K562 (cell line): Measurements from ENCODE around the gene TMEM117. TPM values are rescaled to one million over a fixed set of nuclear protein-coding genes. Genes with fewer than 3 reads are reported as not detected.

ENCODE experiments used
- ATAC-seq: fragments of 200-7000 bp; cut with Tn5 transposase; 3 replicates; pipeline ENCODE4 v1.9.1; 2020; ENCODE audit warnings: moderate library complexity
- BruUV-seq: library from RNA; stranded (reverse); fragments of 400-500 nt; replicated peaks from 2 replicates; lab custom pipeline; 2021; lab: Mats Ljungman, UMichigan
- CTCF ChIA-PET: fragments of 300-600 bp; formaldehyde crosslinking; extraction: SDS; loops from one replicate; lab custom pipeline; 2021; ENCODE audit warnings: low intra/inter-chr PET ratio; lab: Yijun Ruan, JAX
- POLR2A ChIA-PET: fragments of 300-600, 350-650 bp; sonication (Branson Sonifier 250); formaldehyde crosslinking; extraction: SDS; loops from one replicate; lab custom pipeline; 2021; ENCODE audit warnings: antibody characterized with exemption, inconsistent platforms; lab: Yijun Ruan, JAX
- DNase-seq, 4 experiments: peaks; one replicate each; pipeline versions ENCODE4 v3.0.0 to v3.0.0-alpha.2; 2011 to 2018; ENCODE audit warnings: low spot score in 3 of 4, mixed read lengths in 3 of 4; ENCODE audit errors: extremely low read depth in 1 of 4
- FAIRE-seq: peaks from 2 replicates; lab custom pipeline; 2011; peaks lifted over from hg19 to GRCh38; lab: Jason Lieb, UNC
- H2AFZ ChIP-seq: 2 replicates; pipeline ENCODE4 v1.6.0; 2011; ENCODE audit warnings: low read depth, low read length, control low read depth, inconsistent platforms
- H3K27ac ChIP-seq: fragments of 200-600 bp; 3 replicates; pipeline ENCODE4 v1.8.0; 2011; ENCODE audit warnings: low read depth, mild to moderate bottlenecking, control low read depth, inconsistent platforms, low read length, moderate library complexity, mixed read lengths; ENCODE audit errors: extremely low read depth
- H3K27me3 ChIP-seq, 2 experiments: fragments of 300-600 bp in 1 of 2; 2 replicates in 1 of 2; 3 replicates in 1 of 2; pipeline versions ENCODE4 v1.6.0 to v1.8.0; 2011; ENCODE audit warnings: inconsistent platforms in 2 of 2, low read length in 2 of 2, mild to moderate bottlenecking in 1 of 2, mixed read lengths in 1 of 2, moderate library complexity in 1 of 2; ENCODE audit not compliant: control insufficient read depth in 2 of 2, insufficient read depth in 2 of 2
- H3K36me3 ChIP-seq: fragments of 300-600 bp; 3 replicates; pipeline ENCODE4 v1.8.0; 2011; ENCODE audit warnings: mild to moderate bottlenecking, low read length, inconsistent platforms; ENCODE audit not compliant: control insufficient read depth, insufficient read depth
- H3K4me1 ChIP-seq, 2 experiments: fragments of 200-600 bp in 1 of 2; replicated peaks in 1 of 2; 2 replicates in 1 of 2; 3 replicates in 1 of 2; pipeline versions ENCODE4 v1.5.1 to v1.8.0; 2011; ENCODE audit warnings: inconsistent platforms in 2 of 2, low read length in 2 of 2, mild to moderate bottlenecking in 1 of 2, mixed read lengths in 1 of 2, moderate library complexity in 1 of 2; ENCODE audit not compliant: control insufficient read depth in 2 of 2, insufficient read depth in 2 of 2
- H3K4me2 ChIP-seq: 2 replicates; pipeline ENCODE4 v1.6.1; 2011; ENCODE audit warnings: low read length, control low read depth, inconsistent platforms, mixed read lengths; ENCODE audit not compliant: insufficient read depth
- H3K4me3 ChIP-seq: fragments of 200-600 bp; sonication (generic), shearing (Covaris generic); 2 replicates; pipeline ENCODE4 v1.5.1; 2016; ENCODE audit warnings: control low read depth, inconsistent platforms
- H3K79me2 ChIP-seq: fragments of 200-600 bp; 3 replicates; pipeline ENCODE4 v1.8.0; 2011; ENCODE audit warnings: low read length, inconsistent platforms; ENCODE audit not compliant: control insufficient read depth, insufficient read depth
- H3K9ac ChIP-seq, 2 experiments: 2 replicates each; pipeline versions ENCODE4 v1.6.0 to v1.6.1; 2011; ENCODE audit warnings: low read depth in 2 of 2, low read length in 2 of 2, control low read depth in 1 of 2, inconsistent platforms in 1 of 2, mild to moderate bottlenecking in 1 of 2, mixed read lengths in 1 of 2; ENCODE audit not compliant: insufficient read depth in 1 of 2
- H3K9me1 ChIP-seq: one replicate; pipeline ENCODE4 v1.6.0; 2011; ENCODE audit warnings: inconsistent platforms, mild to moderate bottlenecking, low read length, moderate library complexity; ENCODE audit not compliant: control insufficient read depth, insufficient read depth
- H3K9me3 ChIP-seq: replicated peaks from 2 replicates; pipeline ENCODE4 v1.5.1; 2011; ENCODE audit warnings: low read depth, low read length, inconsistent platforms; ENCODE audit not compliant: control insufficient read depth, insufficient read depth
- H4K20me1 ChIP-seq: replicated peaks from 2 replicates; pipeline ENCODE4 v1.6.1; 2011; ENCODE audit warnings: low read length, inconsistent platforms, mixed read lengths; ENCODE audit not compliant: control insufficient read depth, insufficient read depth
- BRCA1 ChIP-seq, 2 experiments: fragments of 450-650 bp in 1 of 2; sonication (generic) in 1 of 2; formaldehyde crosslinking in 1 of 2; IDR thresholded peaks; 2 replicates each; pipeline versions ENCODE4 v1.5.0 to v1.6.1; 2017 to 2020; ENCODE audit warnings: mild to moderate bottlenecking in 1 of 2, missing genetic modification reagents in 1 of 2
- HNRNPUL1 ChIP-seq: fragments of 200-400 bp; formaldehyde crosslinking; IDR thresholded peaks from 2 replicates; pipeline ENCODE4 v1.6.1; 2017; ENCODE audit warnings: low read length
- MAFF ChIP-seq: IDR thresholded peaks from 2 replicates; pipeline ENCODE4 v1.6.1; 2012; ENCODE audit warnings: low read length, improper control_type of control experiment
- NFATC3 ChIP-seq: fragments of 450-650 bp; IDR thresholded peaks from 2 replicates; pipeline ENCODE4 v1.6.1; 2017; ENCODE audit warnings: mild to moderate bottlenecking
- NFRKB ChIP-seq: fragments of 450-650 bp; IDR thresholded peaks from 2 replicates; pipeline ENCODE4 v1.6.1; 2016; ENCODE audit warnings: low read depth
- PML ChIP-seq: IDR thresholded peaks from 2 replicates; pipeline ENCODE4 v1.6.1; 2012; ENCODE audit warnings: low read length, inconsistent platforms
- POLR2AphosphoS5 ChIP-seq: IDR thresholded peaks from 2 replicates; pipeline ENCODE4 v1.6.1; 2011; ENCODE audit warnings: mild to moderate bottlenecking, low read depth, low read length, moderate library complexity; ENCODE audit not compliant: control insufficient read depth, insufficient read depth
- PTBP1 ChIP-seq: fragments of 200-400 bp; formaldehyde crosslinking; IDR thresholded peaks from 2 replicates; pipeline ENCODE4 v1.6.1; 2017; ENCODE audit warnings: low read depth, low read length
- RBM34 ChIP-seq: fragments of 200-400 bp; formaldehyde crosslinking; IDR thresholded peaks from 2 replicates; pipeline ENCODE4 v1.6.1; 2018; ENCODE audit warnings: low read length, borderline replicate concordance; ENCODE audit not compliant: insufficient read depth
- STAG1 ChIP-seq: sonication (generic); formaldehyde crosslinking; IDR thresholded peaks from 2 replicates; pipeline ENCODE4 v1.5.0; 2020; ENCODE audit warnings: missing genetic modification reagents, borderline replicate concordance
- TAF9B ChIP-seq: fragments of 450-650 bp; IDR thresholded peaks from 2 replicates; pipeline ENCODE4 v1.6.1; 2018; ENCODE audit warnings: mild to moderate bottlenecking; ENCODE audit not compliant: partially characterized antibody
- TFAM ChIP-seq: fragments of 250-450 bp; sonication (Bioruptor Pico); conservative IDR thresholded peaks from 2 replicates; pipeline ENCODE4 v1.5.0; 2021; ENCODE audit warnings: mild to moderate bottlenecking, moderate library complexity
- UBTF ChIP-seq, 2 experiments: IDR thresholded peaks; 2 replicates each; pipeline ENCODE4 v1.6.1; 2012; ENCODE audit warnings: improper control_type of control experiment in 2 of 2, low read depth in 2 of 2, low read length in 2 of 2, borderline replicate concordance in 1 of 2
- YBX1 ChIP-seq: fragments of 450-650 bp; IDR thresholded peaks from 2 replicates; pipeline ENCODE4 v1.7.1; 2016; ENCODE audit warnings: mild to moderate bottlenecking
- ZNF24 ChIP-seq: fragments of 450-650 bp; IDR thresholded peaks from 2 replicates; pipeline ENCODE4 v1.6.1; 2016
- WGBS: fragments of 100-300 bp; shearing (Covaris generic); methylation state at CpG from one replicate; pipeline ENCODE4 v1.1.6; 2016; ENCODE audit warnings: low coverage, mixed read lengths; ENCODE audit not compliant: insufficient coverage; ENCODE audit errors: missing lambda C conversion rate; 5-methylcytosine and 5-hydroxymethylcytosine counted together
- in situ Hi-C: fragments of 300-500 bp; cut with MboI; formaldehyde crosslinking; loops from 4 replicates; pipeline ENCODE4 v1.15.0; 2018; ENCODE audit warnings: inconsistent platforms, mixed read lengths
- intact Hi-C: fragments of 100-400 bp; cut with micrococcal nuclease; formaldehyde crosslinking; loops from 2 replicates; pipeline ENCODE4 v1.14.2; 2022
- polyA plus RNA-seq, 8 experiments: library from polyadenylated mRNA; depleted of rRNA in 4 of 8; stranded (reverse) in 5 of 8; unstranded in 3 of 8; fragments of >200 nt; fragmentation: Nextera tagmentation in 2 of 8; fragmentation: Illumina TruSeq in 1 of 8; extraction: Ambion mirVana in 2 of 8; extraction: Trizol in 1 of 8; gene quantifications; 2 replicates each; pipeline versions ENCODE4 v1.2.1 to v1.2.3, GENCODE V29; 2011 to 2014; ENCODE audit warnings: inconsistent platforms in 1 of 8, missing spikeins in 1 of 8
- total RNA-seq, 7 experiments: library from RNA; depleted of rRNA in 6 of 7; stranded (reverse); fragments of >200 nt in 6 of 7; fragmentation: Illumina TruSeq in 2 of 7; extraction: Trizol in 2 of 7; gene quantifications; 2 replicates each; pipeline versions ENCODE4 v1.2.1 to v1.2.3, GENCODE V29; 2011 to 2021; ENCODE audit warnings: low replicate concordance in 1 of 7
- TF ChIP-seq, protein P1 (sequence below): fragments of 450-650 bp; formaldehyde crosslinking; IDR thresholded peaks from 2 replicates; pipeline ENCODE4 v1.4.0; 2020; ENCODE audit warnings: mild to moderate bottlenecking, mixed read lengths

TMEM117 gene
- total and polyA plus RNA-seq, 9 of the 15 experiments (the other 6 are each of a cell fraction or from before 2014, with no cell fraction given), result 0.31 to 2.8 (median 1.0) TPM

DNA sequence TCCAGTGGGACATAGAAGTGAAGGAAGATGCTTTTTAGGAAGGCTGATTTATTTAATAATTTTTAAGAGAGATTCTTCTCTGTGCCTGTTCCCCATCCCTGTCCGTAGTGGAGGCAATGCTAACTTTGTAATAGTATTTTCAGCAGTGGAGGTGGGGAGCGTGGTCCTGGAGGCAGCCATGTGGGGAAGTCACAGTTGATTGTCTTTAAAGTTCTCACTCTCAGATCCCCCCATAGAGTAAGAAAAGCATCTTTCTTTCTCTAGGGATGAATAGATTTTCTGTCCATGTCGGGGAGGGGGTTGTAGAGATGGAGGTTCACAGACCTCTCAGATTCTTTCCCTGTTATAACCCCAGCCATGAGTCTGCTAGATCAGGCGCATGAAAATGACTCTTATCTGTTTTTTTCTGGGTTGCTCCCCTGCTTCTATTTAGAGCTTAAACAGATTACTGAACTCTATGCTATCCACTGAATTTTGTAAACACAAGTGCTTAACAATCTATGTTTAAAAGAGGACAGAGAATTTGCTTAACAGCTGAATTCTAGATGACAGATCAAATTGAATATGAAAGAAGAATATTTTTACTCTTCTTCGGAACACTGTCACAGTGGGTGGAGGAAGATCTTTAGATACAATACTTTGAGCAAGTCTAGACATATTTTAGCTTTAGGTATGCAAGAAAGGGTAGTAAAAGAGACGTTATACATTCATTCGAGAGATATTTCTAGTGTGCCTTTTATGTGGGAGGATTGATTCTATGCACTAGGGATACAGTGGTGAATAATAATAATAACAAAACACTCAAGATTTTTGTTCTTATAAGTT lies 25.3 kb downstream of the TMEM117 start (continued):
- TF ChIP-seq BRCA1 (IDR thresholded peaks at IDR 0.05) (no peak), BRCA1 (CRISPR knock-in tag; IDR thresholded peaks at IDR 0.05) (no peak), PML (no peak), PTBP1 (no peak), RBM34 (no peak), ZNF24 (no peak), TFAM (CRISPR knock-in tag) (no peak), NFATC3 (no peak), YBX1 (no peak)
- TF ChIP-seq, protein P1, sequence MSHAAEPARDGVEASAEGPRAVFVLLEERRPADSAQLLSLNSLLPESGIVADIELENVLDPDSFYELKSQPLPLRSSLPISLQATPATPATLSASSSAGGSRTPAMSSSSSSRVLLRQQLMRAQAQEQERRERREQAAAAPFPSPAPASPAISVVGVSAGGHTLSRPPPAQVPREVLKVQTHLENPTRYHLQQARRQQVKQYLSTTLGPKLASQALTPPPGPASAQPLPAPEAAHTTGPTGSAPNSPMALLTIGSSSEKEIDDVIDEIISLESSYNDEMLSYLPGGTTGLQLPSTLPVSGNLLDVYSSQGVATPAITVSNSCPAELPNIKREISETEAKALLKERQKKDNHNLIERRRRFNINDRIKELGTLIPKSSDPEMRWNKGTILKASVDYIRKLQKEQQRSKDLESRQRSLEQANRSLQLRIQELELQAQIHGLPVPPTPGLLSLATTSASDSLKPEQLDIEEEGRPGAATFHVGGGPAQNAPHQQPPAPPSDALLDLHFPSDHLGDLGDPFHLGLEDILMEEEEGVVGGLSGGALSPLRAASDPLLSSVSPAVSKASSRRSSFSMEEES (CRISPR knock-in tag), result no peak

- no peaks in the 10 kb centered on the region; a peak in 1 of 5 replicates for H3K27me3 ChIP-seq
- H4K20me1 ChIP-seq, result no peaks in the 10 kb centered on the region
- no peak overlapping the region for H2AFZ ChIP-seq
- H3K9ac ChIP-seq, result no peak overlapping the region
- no peak for DNase-seq
- H3K79me2 ChIP-seq, result no peaks in the 10 kb centered on the region
- in situ Hi-C loops, result no loop called here
- POLR2A ChIA-PET, result no interaction called here
- intact Hi-C loops, result loop anchor here (10.0 kb wide), 1 partner anchor 1767 kb away; no protein-coding TSS in a partner anchor
- no peak overlapping the region for H3K4me2 ChIP-seq
- no peak for ATAC-seq
- no peak overlapping the region for H3K27ac ChIP-seq
- FAIRE-seq, result no peak
- H3K9me3 ChIP-seq, result no peaks in the 10 kb centered on the region
- H3K36me3 ChIP-seq, result no peaks in the 10 kb centered on the region
- H3K9me1 ChIP-seq, result no peaks in the 10 kb centered on the region
- 3% methylated on average over 3 of the region's 3 CpGs for WGBS
- no peak overlapping the region for H3K4me3 ChIP-seq
- CTCF ChIA-PET, result no interaction called here
- H3K4me1 ChIP-seq, result peaks cover 0 to 4% of the 10 kb centered on the region in 2 experiments; a peak in 1 of 5 replicates
- no TSS peak for BruUV-seq
- TF ChIP-seq MAFF (no peak), NFRKB (no peak), STAG1 (no peak), TAF9B (no peak), HNRNPUL1 (no peak), UBTF (IDR thresholded peaks at IDR 0.05; ENCODE audit: borderline replicate concordance in 1 of 2, low read depth in 2 of 2, low read length in 2 of 2) (no peak), NFATC3 (no peak), POLR2AphosphoS5 (no peak)
Measured at GRCh38 chr12:43861840-43862150, 25.9 kb downstream of the TMEM117 start.
